Stimulated activated CD4-positive, alpha-beta T cell treated with anti-CD3 and anti-CD28 coated beads, Interleukin-2, amount 100 ng/mL, for 24 hours (primary cell): Measurements from ENCODE around the gene CPHXL2.

Experiments
- DNase-seq, 2 donors: peaks; one replicate each; pipeline ENCODE4 v3.0.0-alpha.2; 2020

Gene CPHXL2

GRCh38 chr16:75635036-75635435, 41.8 kb downstream of the CPHXL2 start:
- no peak for DNase-seq

- no peak for DNase-seq
These were observed 44.0 kb downstream of the CPHXL2 start for GRCh38 chr16:75632857-75633256.

GRCh38 chr16:75630052-75630451, 46.8 kb downstream of the CPHXL2 start:
- no peak for DNase-seq

DNA sequence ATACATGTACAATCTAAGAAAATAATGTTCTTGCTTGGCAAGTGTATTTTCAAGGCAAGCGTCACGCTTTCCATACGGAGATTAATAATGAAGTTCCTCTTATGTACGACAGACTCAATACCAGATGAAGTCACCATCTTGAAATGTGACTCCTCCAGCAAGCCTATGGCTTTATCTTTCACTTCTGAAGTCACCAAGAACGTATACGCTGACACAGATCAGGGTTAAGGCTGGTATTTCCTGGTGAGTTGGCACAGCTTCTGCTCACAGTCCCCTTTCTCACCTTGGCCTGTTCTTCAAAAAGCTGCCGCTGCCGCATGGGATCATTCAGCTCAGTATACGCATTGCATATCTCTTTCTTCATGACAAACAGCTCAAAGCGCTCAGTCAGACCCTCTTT, 47.7 kb downstream of the CPHXL2 start:
- no peak for DNase-seq

DNA sequence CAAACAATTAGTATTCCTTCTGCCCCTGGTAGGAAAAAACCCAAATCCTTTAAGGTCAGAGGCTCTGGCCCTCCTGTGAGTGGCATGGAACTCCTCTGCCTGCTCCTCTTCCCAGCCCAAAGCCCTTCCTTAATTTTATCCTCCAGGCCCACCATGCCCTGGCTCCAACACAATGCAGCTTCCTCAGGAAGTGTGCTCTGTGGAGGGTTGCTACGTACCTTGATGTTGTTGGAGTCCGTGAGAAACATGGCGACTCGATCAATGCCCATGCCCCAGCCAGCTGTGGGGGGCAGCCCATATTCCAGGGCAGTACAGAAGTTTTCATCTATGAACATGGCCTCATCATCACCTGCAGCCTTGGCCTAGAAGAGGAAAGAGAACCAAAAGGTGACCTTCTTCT, 48.5 kb downstream of the CPHXL2 start:
- no peak for DNase-seq

- no peak for DNase-seq
These were observed 49.0 kb downstream of the CPHXL2 start for GRCh38 chr16:75627851-75628250.

DNA sequence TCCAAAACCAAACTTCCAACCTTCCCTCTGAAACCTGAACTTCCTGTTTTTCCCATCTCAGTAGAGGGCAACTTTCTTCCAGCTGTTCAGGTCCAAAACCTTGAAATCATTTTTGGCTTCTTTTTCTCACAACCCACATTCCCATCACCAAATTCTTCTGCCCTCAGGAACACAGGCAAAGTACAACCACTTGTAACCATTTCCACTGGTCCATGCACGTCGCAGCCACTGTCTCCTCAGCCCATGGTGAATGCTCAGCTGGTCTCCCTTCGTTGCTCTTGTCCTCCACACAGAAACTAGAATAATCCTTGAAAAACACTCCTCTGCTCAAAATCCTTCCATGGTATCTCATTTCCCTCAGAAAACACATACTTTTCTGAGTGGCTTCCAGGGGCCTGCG, 50.0 kb downstream of the CPHXL2 start:
- no peak for DNase-seq

DNA sequence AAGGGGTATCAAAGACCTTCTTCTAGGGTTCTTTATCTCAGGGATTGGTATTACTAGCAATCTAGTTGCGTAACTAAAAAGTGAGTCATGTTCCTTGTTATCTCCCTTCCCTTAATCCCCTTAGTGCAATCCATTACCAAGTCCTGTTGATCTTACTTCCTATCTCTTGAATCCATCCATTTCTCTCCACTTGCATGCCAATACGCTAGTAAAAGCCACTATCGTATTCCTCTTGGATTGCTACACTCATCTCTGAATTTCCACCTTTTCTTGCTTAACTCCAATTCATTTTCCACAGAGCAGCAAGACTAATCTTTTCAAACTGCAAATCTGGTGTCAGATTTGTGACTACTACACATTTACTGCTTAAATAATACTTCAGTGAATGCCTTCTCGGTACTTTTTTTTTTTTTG, 51.9 kb downstream of the CPHXL2 start:
- no peak for DNase-seq

GRCh38 chr16:75622761-75623605, 53.8 kb downstream of the CPHXL2 start, which contains the start of gene ADAT1:
Gene ADAT1 (minus strand): TSS chr16:75623281. CDS start chr16:75620799, 2,482 bp downstream.
- DNase-seq, result peak; percentile 97 to 98

DNA sequence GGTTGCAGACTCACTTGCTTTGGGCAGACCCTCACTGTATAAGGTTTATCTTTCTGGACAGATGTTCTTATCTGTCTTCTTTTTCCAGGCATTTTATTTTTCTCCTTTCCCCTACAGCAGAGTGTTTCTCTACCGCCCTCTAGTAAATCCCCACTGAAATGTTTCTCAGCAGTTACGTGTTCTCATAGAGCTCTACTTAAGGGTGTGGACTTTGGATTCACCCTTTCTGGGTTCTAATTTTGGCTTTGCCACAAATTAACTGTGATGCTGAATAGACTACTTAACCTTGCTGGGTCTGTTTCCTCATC, 55.7 kb downstream of the CPHXL2 start:
- no peak for DNase-seq

DNA sequence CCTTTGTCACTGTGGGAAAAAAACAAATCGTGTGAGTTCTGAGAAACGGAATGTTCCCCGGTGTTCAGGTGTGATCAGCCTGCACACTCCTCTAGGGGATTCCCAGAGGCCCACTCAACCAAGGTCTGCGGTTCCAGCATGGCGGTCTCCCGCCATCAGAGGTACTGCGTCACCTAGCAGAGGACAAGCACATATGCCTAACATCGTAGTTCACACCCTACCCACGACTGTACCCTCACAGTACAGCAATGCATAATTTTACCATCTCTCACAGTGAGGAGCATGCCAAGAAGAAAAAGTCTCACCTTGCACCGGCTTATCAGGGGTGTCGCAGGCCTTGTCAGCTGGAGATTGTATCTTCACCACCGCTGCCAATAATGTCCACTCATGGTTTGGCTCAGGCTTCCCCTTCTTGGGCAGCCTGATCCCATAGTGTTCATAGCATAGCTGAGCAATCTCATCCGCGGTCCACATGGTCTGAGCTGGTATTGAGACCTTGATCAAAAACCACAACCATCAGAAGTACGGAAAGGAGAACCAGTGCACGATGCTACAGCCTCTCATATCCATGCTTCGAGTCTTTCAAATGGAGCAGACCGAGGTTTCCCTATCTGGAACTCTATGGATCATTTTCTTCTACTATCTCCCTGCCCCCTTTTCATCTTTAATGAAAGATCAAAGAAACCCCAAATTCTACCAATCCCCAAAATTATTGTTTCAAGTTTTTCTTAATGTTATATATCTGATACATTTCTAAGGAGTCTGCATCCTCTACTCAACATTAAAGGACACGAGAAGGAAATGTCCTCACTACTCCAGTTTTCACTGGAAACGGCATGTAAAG, 56.3 kb downstream of the CPHXL2 start:
- DNase-seq, result no peak

GRCh38 chr16:75618780-75619179, 58.0 kb downstream of the CPHXL2 start:
- no peak for DNase-seq

GRCh38 chr16:75617121-75617520, 59.7 kb downstream of the CPHXL2 start:
- DNase-seq, result no peak

DNA sequence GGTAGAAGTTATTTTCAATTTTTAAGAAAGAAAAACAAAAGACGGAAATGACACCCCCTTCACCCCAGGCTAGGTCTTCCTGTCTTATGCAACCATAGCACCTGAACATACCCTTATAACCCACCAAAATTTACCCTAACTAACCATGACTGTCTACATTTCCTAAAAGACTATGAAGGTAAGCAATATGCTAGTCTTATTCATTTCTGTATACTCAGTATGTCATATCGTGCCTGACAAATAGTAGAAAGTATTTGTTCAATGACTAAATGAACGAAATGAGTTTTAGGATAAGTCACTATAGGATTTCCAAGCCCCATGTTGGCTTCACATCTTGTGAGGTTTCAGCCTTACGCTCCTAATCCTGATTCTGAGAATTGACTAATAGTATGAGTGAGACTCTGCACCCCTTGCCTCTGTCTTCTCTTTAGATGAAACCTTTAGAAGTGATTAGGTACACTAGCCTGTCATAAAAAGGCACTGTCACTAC, 60.2 kb downstream of the CPHXL2 start:
- DNase-seq, result no peak

- no peak for DNase-seq
These were observed 61.2 kb downstream of the CPHXL2 start for GRCh38 chr16:75615619-75616018.

GRCh38 chr16:75614066-75614897, 62.5 kb downstream of the CPHXL2 start:
- DNase-seq, result no peak
